Peyer's patch (tissue), 4 donors: ENCODE measurements around the gene LOXHD1. TPM values are rescaled to one million over a fixed set of nuclear protein-coding genes. Genes with fewer than 3 reads are reported as not detected.

Source experiments
- DNase-seq, 3 donors: peaks; one replicate each; pipeline ENCODE4 v3.0.0-alpha.2; 2017 to 2019
- H3K27ac ChIP-seq, 4 donors: fragments of 200-600 bp; sonication (generic); one replicate each; pipeline ENCODE4 v1.5.1; 2016 to 2019
- H3K27me3 ChIP-seq, 2 donors: fragments of 200-600 bp; sonication (generic); one replicate each; pipeline ENCODE4 v1.5.1; 2019
- H3K36me3 ChIP-seq, 3 donors: fragments of 200-600 bp; sonication (generic); one replicate each; pipeline ENCODE4 v1.5.1; 2016 to 2019
- H3K4me1 ChIP-seq, 4 donors: fragments of 200-600 bp; sonication (generic); one replicate each; pipeline ENCODE4 v1.5.1; 2016 to 2019
- H3K4me3 ChIP-seq, 4 donors: fragments of 200-600 bp; sonication (generic); 1 replicate in 3 of 4; 2 replicates in 1 of 4; pipeline ENCODE4 v1.5.1; 2016 to 2019; ENCODE audit warnings: mild to moderate bottlenecking in 1 of 4
- H3K9me3 ChIP-seq, 4 donors: fragments of 200-600 bp; sonication (generic); one replicate each; pipeline ENCODE4 v1.5.1; 2016 to 2019; ENCODE audit warnings: mild to moderate bottlenecking in 1 of 4
- CTCF ChIP-seq, 6 experiments: fragments of 450-650 bp in 4 of 6; fragments of 200-600 bp in 2 of 6; sonication (generic) in 1 of 6; IDR thresholded peaks; one replicate each; pipeline ENCODE4 v1.5.1; 2017 to 2019; ENCODE audit warnings: antibody characterized with exemption in 6 of 6, mild to moderate bottlenecking in 3 of 6, moderate library complexity in 1 of 6
- POLR2A ChIP-seq, 2 donors: fragments of 450-650 bp; IDR thresholded peaks; one replicate each; pipeline ENCODE4 v1.5.1; 2017; ENCODE audit warnings: antibody characterized with exemption in 2 of 2, mild to moderate bottlenecking in 2 of 2, moderate library complexity in 2 of 2
- total RNA-seq, 4 donors: library from RNA; depleted of rRNA; stranded (reverse); fragments of >200 nt; gene quantifications; one replicate each; pipeline ENCODE4 v1.1.0, GENCODE V29; 2016

LOXHD1 gene
- total RNA-seq, 4 donors from 2014 or later: 0.19 to 0.83 TPM; not detected in 2

GRCh38 chr18:46587600-46587999, 69.4 kb downstream of the LOXHD1 start:
- TF ChIP-seq CTCF (IDR thresholded peaks at IDR 0.05): no peak
- TF ChIP-seq POLR2A (IDR thresholded peaks at IDR 0.05): no peak
- H3K4me3 ChIP-seq: no peak overlapping the region
- H3K27ac ChIP-seq: no peak overlapping the region
- no peaks in the 10 kb centered on the region for H3K4me1 ChIP-seq
- H3K27me3 ChIP-seq: no peaks in the 10 kb centered on the region
- no peak for DNase-seq
- H3K9me3 ChIP-seq: no peaks in the 10 kb centered on the region
- H3K36me3 ChIP-seq: no peaks in the 10 kb centered on the region

GRCh38 chr18:46583711-46584110, 73.3 kb downstream of the LOXHD1 start:
- Histone ChIP-seq H3K36me3 (no peaks in the 10 kb centered on the region), H3K27me3 (no peaks in the 10 kb centered on the region), H3K4me1 (no peaks in the 10 kb centered on the region), H3K4me3 (no peak overlapping the region), H3K9me3 (peaks cover 0 to 10% (median 0%) of the 10 kb centered on the region in 4 donors), H3K27ac (no peak overlapping the region)
- TF ChIP-seq CTCF (IDR thresholded peaks at IDR 0.05) (no peak), POLR2A (IDR thresholded peaks at IDR 0.05) (no peak)
- no peak for DNase-seq

GRCh38 chr18:46581648-46582047, 75.4 kb downstream of the LOXHD1 start:
- no peak for DNase-seq
- Histone ChIP-seq H3K36me3 (no peaks in the 10 kb centered on the region), H3K27ac (no peak overlapping the region), H3K4me3 (no peak overlapping the region), H3K9me3 (peaks cover 0 to 10% (median 0%) of the 10 kb centered on the region in 4 donors), H3K27me3 (no peaks in the 10 kb centered on the region), H3K4me1 (no peaks in the 10 kb centered on the region)
- TF ChIP-seq CTCF (IDR thresholded peaks at IDR 0.05): no peak

- Histone ChIP-seq H3K9me3 (peaks cover 0 to 10% (median 0%) of the 10 kb centered on the region in 4 donors), H3K27ac (no peak overlapping the region), H3K4me1 (no peaks in the 10 kb centered on the region), H3K4me3 (no peak overlapping the region), H3K27me3 (no peaks in the 10 kb centered on the region), H3K36me3 (no peaks in the 10 kb centered on the region)
- DNase-seq: no peak
- no peak for TF ChIP-seq POLR2A (IDR thresholded peaks at IDR 0.05)
- TF ChIP-seq CTCF (IDR thresholded peaks at IDR 0.05): no peak
Measured at GRCh38 chr18:46578987-46579386, 78.0 kb downstream of the LOXHD1 start.

- DNase-seq: no peak
- H3K27ac ChIP-seq: no peak overlapping the region
- H3K4me3 ChIP-seq: no peak overlapping the region
- no peaks in the 10 kb centered on the region for H3K27me3 ChIP-seq
- H3K36me3 ChIP-seq: no peaks in the 10 kb centered on the region
- no peak for TF ChIP-seq CTCF (IDR thresholded peaks at IDR 0.05)
- TF ChIP-seq POLR2A (IDR thresholded peaks at IDR 0.05): no peak
- peaks cover 0 to 10% (median 0%) of the 10 kb centered on the region in 4 donors for H3K9me3 ChIP-seq
- no peaks in the 10 kb centered on the region for H3K4me1 ChIP-seq
Measured at GRCh38 chr18:46577546-46577945, 79.5 kb downstream of the LOXHD1 start.

GRCh38 chr18:46575851-46576250, 81.2 kb downstream of the LOXHD1 start:
- Histone ChIP-seq H3K36me3 (no peaks in the 10 kb centered on the region), H3K27ac (no peak overlapping the region), H3K27me3 (no peaks in the 10 kb centered on the region), H3K9me3 (peaks cover 0 to 2% (median 0%) of the 10 kb centered on the region in 4 donors), H3K4me3 (no peak overlapping the region), H3K4me1 (no peaks in the 10 kb centered on the region)
- no peak for TF ChIP-seq CTCF (IDR thresholded peaks at IDR 0.05)
- TF ChIP-seq POLR2A (IDR thresholded peaks at IDR 0.05): no peak
- DNase-seq: no peak
